HG03442 (cell line): Measurements from ENCODE around the gene NDUFV1.
"Not testable (repeated sequence)": the region's sequence is repeated elsewhere in the genome, so short reads cannot be mapped to it uniquely, and the experiment has no call there.

ENCODE experiments used
- ATAC-seq: cut with Tn5 transposase; IDR thresholded peaks from one replicate; pipeline ENCODE4 v1.9.1; 2021; ENCODE audit warnings: mild to moderate bottlenecking, moderate library complexity; ENCODE audit not compliant: unreplicated experiment

NDUFV1 gene

DNA sequence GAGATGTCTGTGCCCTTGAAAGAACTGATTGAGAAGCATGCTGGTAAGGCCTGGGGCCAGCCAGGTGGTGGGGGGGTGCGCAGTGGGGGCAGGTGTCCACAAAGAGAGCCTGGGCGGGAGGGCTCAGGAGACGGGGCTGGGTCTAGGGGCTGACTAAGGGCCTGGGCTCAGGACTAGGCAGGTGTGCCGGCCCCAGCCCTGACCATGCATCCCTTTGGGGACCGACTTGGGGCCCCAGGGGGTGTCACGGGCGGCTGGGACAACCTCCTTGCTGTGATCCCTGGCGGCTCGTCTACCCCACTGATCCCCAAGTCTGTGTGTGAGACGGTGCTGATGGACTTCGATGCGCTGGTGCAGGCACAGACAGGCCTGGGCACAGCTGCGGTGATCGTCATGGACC, 4.4 kb downstream of the NDUFV1 start:
- ATAC-seq = no peak

DNA sequence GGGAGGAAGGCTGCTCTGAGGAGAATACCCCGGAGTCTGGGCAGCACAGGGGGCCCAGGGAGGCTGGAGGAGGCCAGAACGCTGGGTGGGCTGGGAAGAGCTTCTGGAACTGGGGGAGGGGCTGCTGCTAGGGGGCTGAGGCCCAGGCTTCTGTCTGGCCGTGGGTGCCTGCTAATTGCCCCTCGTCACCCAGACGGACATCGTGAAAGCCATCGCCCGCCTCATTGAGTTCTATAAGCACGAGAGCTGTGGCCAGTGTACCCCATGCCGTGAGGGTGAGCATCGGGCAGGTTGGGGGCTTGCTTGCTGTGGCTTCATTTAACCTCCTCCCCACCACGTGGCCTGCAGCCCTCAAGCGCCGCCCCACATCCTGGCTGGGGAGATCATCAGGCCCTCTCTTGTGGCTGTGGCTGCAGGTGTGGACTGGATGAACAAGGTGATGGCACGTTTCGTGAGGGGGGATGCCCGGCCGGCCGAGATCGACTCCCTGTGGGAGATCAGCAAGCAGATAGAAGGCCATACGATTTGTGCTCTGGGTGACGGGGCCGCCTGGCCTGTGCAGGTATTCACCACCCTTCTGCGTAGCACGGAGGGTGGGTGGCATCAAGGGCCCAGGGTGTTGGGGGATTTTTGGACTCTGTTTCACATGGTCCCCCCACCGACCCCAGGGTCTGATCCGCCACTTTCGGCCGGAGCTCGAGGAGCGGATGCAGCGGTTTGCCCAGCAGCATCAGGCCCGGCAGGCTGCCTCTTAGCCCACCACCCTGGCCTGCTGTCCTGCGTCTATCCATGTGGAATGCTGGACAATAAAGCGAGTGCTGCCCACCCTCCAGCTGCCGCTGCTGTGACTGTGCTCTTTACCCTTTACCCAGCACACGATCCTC, 5.2 kb downstream of the NDUFV1 start:
- ATAC-seq = no peak

- no peak for ATAC-seq
Observed at GRCh38 chr11:67612751-67613150, 6.0 kb downstream of the NDUFV1 start.

DNA sequence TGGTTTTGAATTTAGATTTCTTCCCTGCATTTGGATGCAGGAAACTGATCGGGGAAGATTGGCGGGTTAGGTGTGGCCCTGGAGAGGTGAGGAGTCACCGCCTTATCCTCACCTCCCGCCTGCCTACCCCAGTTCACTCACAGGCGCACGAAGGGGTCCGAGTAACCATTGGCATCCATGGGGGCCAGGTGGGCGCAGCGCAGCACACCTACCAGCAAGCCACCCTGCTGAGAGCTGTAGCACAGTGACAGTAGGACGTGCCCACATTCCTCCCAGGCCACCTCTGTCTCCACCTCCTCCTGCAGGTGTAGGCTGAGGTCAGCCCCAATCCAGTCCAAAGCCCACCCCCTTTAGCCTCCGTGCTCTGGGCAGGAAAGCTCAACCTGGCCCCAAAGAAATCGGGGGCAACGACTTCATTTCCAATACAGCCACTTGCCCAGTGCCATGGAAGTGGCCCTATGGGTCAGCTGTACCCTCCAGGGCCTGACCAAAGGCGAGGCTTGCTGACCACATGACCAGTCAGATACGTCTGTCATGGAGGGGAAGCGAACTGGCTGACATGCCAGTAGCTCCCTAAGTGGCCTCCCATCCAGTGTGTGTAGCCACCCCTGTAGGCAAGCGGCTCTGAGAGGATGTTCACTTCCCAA, 6.7 kb downstream of the NDUFV1 start:
- no peak for ATAC-seq

- peak; percentile 77 for ATAC-seq
Observed at GRCh38 chr11:67613960-67614715, 7.4 kb downstream of the NDUFV1 start.

GRCh38 chr11:67614730-67615714, 8.3 kb downstream of the NDUFV1 start:
- ATAC-seq = no peak

GRCh38 chr11:67615728-67616430, 9.1 kb downstream of the NDUFV1 start:
- no peak for ATAC-seq

- no peak for ATAC-seq
Observed at GRCh38 chr11:67616431-67617242, 9.9 kb downstream of the NDUFV1 start.

GRCh38 chr11:67617243-67617953, 10.7 kb downstream of the NDUFV1 start:
- no peak for ATAC-seq

DNA sequence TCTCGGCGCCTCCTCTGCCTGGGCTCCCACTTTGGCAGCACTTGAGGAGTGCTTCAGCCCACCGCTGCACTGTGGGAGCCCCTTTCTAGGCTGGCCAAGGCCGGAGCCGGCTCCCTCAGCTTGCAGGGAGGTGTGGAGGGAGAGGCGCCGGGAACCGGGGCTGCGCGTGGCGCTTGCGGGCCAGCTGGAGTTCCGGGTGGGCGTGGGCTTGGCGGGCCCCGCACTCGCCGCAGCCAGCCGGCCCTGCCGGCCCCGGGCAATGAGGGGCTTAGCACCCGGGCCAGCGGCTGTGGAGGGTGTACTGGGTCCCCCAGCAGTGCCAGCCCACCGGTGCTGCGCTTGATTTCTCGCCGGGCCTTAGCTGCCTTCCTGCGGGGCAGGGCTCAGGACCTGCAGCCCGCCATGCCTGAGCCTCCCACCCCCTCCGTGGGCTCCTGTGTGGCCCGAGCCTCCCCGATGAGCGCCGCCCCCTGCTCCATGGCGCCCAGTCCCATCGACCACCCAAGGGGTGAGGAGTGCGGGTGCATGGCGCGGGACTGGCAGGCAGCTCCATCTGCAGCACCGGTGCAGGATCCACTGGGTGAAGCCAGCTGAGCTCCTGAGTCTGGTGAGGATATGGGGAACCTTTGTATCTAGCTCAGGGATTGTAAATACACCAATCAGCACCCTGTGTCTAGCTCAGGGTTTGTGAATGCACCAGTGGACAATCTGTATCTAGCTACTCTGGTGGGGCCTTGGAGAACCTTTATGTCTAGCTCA, 12.3 kb downstream of the NDUFV1 start:
- not testable (repeated sequence) for ATAC-seq

- ATAC-seq = not testable (repeated sequence)
Observed at GRCh38 chr11:67619683-67620618, 13.2 kb downstream of the NDUFV1 start.

GRCh38 chr11:67620621-67621020, 13.9 kb downstream of the NDUFV1 start:
- ATAC-seq = not testable (repeated sequence)

GRCh38 chr11:67621928-67622327, 15.2 kb downstream of the NDUFV1 start:
- ATAC-seq = not testable (repeated sequence)

- not testable (repeated sequence) for ATAC-seq
Observed at GRCh38 chr11:67622905-67623304, 16.2 kb downstream of the NDUFV1 start.

DNA sequence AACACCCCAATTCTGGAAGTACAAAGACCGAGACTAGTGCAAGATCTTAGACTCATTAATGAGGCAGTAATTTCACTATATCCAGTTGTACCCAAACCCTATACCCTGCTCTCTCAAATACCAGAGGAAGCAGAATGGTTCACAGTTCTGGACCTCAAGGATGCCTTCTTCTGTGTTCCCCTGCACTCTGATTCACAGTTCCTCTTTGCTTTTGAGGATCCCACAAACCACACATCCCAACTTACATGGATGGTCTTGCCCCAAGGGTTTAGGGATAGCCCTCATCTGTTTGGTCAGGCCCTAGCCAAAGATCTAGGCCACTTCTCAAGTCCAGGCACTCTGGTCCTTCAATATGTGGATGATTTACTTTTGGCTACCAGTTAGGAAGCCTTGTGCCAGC, 17.1 kb downstream of the NDUFV1 start:
- not testable (repeated sequence) for ATAC-seq

DNA sequence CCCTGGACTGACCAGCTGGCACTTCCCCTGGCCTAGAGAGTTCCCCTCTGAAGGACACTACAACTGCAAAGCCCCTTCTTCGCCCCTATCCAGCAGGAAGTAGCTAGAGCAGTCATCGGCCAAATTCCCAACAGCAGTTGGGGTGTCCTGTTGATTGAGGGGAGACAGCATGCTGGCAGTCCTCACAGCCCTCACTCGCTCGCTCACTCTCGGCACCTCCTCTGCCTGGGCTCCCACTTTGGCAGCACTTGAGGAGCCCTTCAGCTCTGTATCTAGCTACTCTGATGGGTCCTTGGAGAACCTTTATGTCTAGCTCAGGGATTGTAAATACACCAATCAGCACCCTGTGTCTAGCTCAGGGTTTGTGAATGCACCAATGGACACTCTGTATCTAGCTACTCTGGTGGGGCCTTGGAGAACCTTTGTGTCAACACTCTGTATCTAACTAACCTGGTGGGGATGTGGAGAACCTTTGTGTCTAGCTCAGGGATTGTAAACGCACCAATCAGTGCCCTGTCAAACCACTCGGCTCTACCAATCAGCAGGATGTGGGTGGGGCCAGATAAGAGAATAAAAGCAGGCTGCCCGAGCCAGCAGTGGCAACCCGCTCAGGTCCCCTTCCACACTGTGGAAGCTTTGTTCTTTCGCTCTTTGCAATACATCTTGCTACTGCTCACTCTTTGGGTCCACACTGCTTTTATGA, 19.5 kb downstream of the NDUFV1 start:
- not testable (repeated sequence) for ATAC-seq
